K562 (cell line): Measurements from ENCODE around the gene DGCR6L. TPM values are rescaled to one million over a fixed set of nuclear protein-coding genes. Genes with fewer than 3 reads are reported as not detected.

Experiments used
- ATAC-seq: fragments of 200-7000 bp; cut with Tn5 transposase; 3 replicates; pipeline ENCODE4 v1.9.1; 2020; ENCODE audit warnings: moderate library complexity
- BruUV-seq: library from RNA; stranded (reverse); fragments of 400-500 nt; replicated peaks from 2 replicates; lab custom pipeline; 2021; lab: Mats Ljungman, UMichigan
- CTCF ChIA-PET: fragments of 300-600 bp; formaldehyde crosslinking; extraction: SDS; loops from one replicate; lab custom pipeline; 2021; ENCODE audit warnings: low intra/inter-chr PET ratio; lab: Yijun Ruan, JAX
- POLR2A ChIA-PET: fragments of 300-600, 350-650 bp; sonication (Branson Sonifier 250); formaldehyde crosslinking; extraction: SDS; loops from one replicate; lab custom pipeline; 2021; ENCODE audit warnings: antibody characterized with exemption, inconsistent platforms; lab: Yijun Ruan, JAX
- DNase-seq, 4 experiments: peaks; one replicate each; pipeline versions ENCODE4 v3.0.0 to v3.0.0-alpha.2; 2011 to 2018; ENCODE audit warnings: low spot score in 3 of 4, mixed read lengths in 3 of 4; ENCODE audit errors: extremely low read depth in 1 of 4
- FAIRE-seq: peaks from 2 replicates; lab custom pipeline; 2011; peaks lifted over from hg19 to GRCh38; lab: Jason Lieb, UNC
- H2AFZ ChIP-seq: 2 replicates; pipeline ENCODE4 v1.6.0; 2011; ENCODE audit warnings: low read depth, low read length, control low read depth, inconsistent platforms
- H3K27ac ChIP-seq: fragments of 200-600 bp; 3 replicates; pipeline ENCODE4 v1.8.0; 2011; ENCODE audit warnings: low read depth, mild to moderate bottlenecking, control low read depth, inconsistent platforms, low read length, moderate library complexity, mixed read lengths; ENCODE audit errors: extremely low read depth
- H3K27me3 ChIP-seq, 2 experiments: fragments of 300-600 bp in 1 of 2; 2 replicates in 1 of 2; 3 replicates in 1 of 2; pipeline versions ENCODE4 v1.6.0 to v1.8.0; 2011; ENCODE audit warnings: inconsistent platforms in 2 of 2, low read length in 2 of 2, mild to moderate bottlenecking in 1 of 2, mixed read lengths in 1 of 2, moderate library complexity in 1 of 2; ENCODE audit not compliant: control insufficient read depth in 2 of 2, insufficient read depth in 2 of 2
- H3K36me3 ChIP-seq: fragments of 300-600 bp; 3 replicates; pipeline ENCODE4 v1.8.0; 2011; ENCODE audit warnings: mild to moderate bottlenecking, low read length, inconsistent platforms; ENCODE audit not compliant: control insufficient read depth, insufficient read depth
- H3K4me1 ChIP-seq, 2 experiments: fragments of 200-600 bp in 1 of 2; replicated peaks in 1 of 2; 2 replicates in 1 of 2; 3 replicates in 1 of 2; pipeline versions ENCODE4 v1.5.1 to v1.8.0; 2011; ENCODE audit warnings: inconsistent platforms in 2 of 2, low read length in 2 of 2, mild to moderate bottlenecking in 1 of 2, mixed read lengths in 1 of 2, moderate library complexity in 1 of 2; ENCODE audit not compliant: control insufficient read depth in 2 of 2, insufficient read depth in 2 of 2
- H3K4me2 ChIP-seq: 2 replicates; pipeline ENCODE4 v1.6.1; 2011; ENCODE audit warnings: low read length, control low read depth, inconsistent platforms, mixed read lengths; ENCODE audit not compliant: insufficient read depth
- H3K4me3 ChIP-seq: fragments of 200-600 bp; sonication (generic), shearing (Covaris generic); 2 replicates; pipeline ENCODE4 v1.5.1; 2016; ENCODE audit warnings: control low read depth, inconsistent platforms
- H3K79me2 ChIP-seq: fragments of 200-600 bp; 3 replicates; pipeline ENCODE4 v1.8.0; 2011; ENCODE audit warnings: low read length, inconsistent platforms; ENCODE audit not compliant: control insufficient read depth, insufficient read depth
- H3K9ac ChIP-seq, 2 experiments: 2 replicates each; pipeline versions ENCODE4 v1.6.0 to v1.6.1; 2011; ENCODE audit warnings: low read depth in 2 of 2, low read length in 2 of 2, control low read depth in 1 of 2, inconsistent platforms in 1 of 2, mild to moderate bottlenecking in 1 of 2, mixed read lengths in 1 of 2; ENCODE audit not compliant: insufficient read depth in 1 of 2
- H3K9me1 ChIP-seq: one replicate; pipeline ENCODE4 v1.6.0; 2011; ENCODE audit warnings: inconsistent platforms, mild to moderate bottlenecking, low read length, moderate library complexity; ENCODE audit not compliant: control insufficient read depth, insufficient read depth
- H3K9me3 ChIP-seq: replicated peaks from 2 replicates; pipeline ENCODE4 v1.5.1; 2011; ENCODE audit warnings: low read depth, low read length, inconsistent platforms; ENCODE audit not compliant: control insufficient read depth, insufficient read depth
- H4K20me1 ChIP-seq: replicated peaks from 2 replicates; pipeline ENCODE4 v1.6.1; 2011; ENCODE audit warnings: low read length, inconsistent platforms, mixed read lengths; ENCODE audit not compliant: control insufficient read depth, insufficient read depth
- E2F5 ChIP-seq: sonication (generic); formaldehyde crosslinking; IDR thresholded peaks from 2 replicates; pipeline ENCODE4 v1.8.0; 2022; ENCODE audit warnings: mild to moderate bottlenecking, missing genetic modification reagents
- GMEB1 ChIP-seq: fragments of 250-450 bp; sonication (Bioruptor Pico); IDR thresholded peaks from 2 replicates; pipeline ENCODE4 v1.4.0; 2020; ENCODE audit warnings: mild to moderate bottlenecking
- NR2C2 ChIP-seq, 2 experiments: fragments of 200-800 bp in 1 of 2; sonication (Bioruptor generic) in 1 of 2; sonication (generic) in 1 of 2; formaldehyde crosslinking in 1 of 2; IDR thresholded peaks; 2 replicates each; pipeline versions ENCODE4 v1.6.1 to v1.8.0; 2016 to 2022; ENCODE audit warnings: mild to moderate bottlenecking in 1 of 2, missing compliant biosample characterization in 1 of 2, missing genetic modification characterization in 1 of 2, missing genetic modification reagents in 1 of 2
- PHF21A ChIP-seq: fragments of 450-650 bp; IDR thresholded peaks from 2 replicates; pipeline ENCODE4 v1.6.1; 2017; ENCODE audit warnings: low read depth, borderline replicate concordance
- PHF8 ChIP-seq: fragments of 200-600 bp; sonication (generic); IDR thresholded peaks from 2 replicates; pipeline ENCODE4 v1.6.1; 2012; ENCODE audit warnings: mixed run types, mild to moderate bottlenecking, inconsistent platforms, low read length, moderate library complexity, borderline replicate concordance
- SMARCB1 ChIP-seq: IDR thresholded peaks from 2 replicates; pipeline ENCODE4 v1.6.1; 2011; ENCODE audit warnings: improper control_type of control experiment, low read depth; ENCODE audit not compliant: insufficient read length
- TGIF2 ChIP-seq: sonication (generic); formaldehyde crosslinking; IDR thresholded peaks from 2 replicates; pipeline ENCODE4 v1.8.1; 2022; ENCODE audit warnings: mild to moderate bottlenecking, missing genetic modification reagents, moderate library complexity
- TOE1 ChIP-seq, 2 experiments: fragments of 450-650 bp in 1 of 2; sonication (generic) in 1 of 2; formaldehyde crosslinking in 1 of 2; IDR thresholded peaks; 2 replicates each; pipeline versions ENCODE4 v1.7.1 to v1.8.0; 2016 to 2022; ENCODE audit warnings: borderline replicate concordance in 2 of 2, mild to moderate bottlenecking in 2 of 2, antibody characterized with exemption in 1 of 2, inconsistent platforms in 1 of 2, low read depth in 1 of 2, missing genetic modification reagents in 1 of 2, moderate library complexity in 1 of 2
- ZBTB7A ChIP-seq: IDR thresholded peaks from 2 replicates; pipeline ENCODE4 v1.6.1; 2011; ENCODE audit warnings: low read depth, mild to moderate bottlenecking, low read length, moderate library complexity, borderline replicate concordance; ENCODE audit not compliant: control insufficient read depth
- WGBS: fragments of 100-300 bp; shearing (Covaris generic); methylation state at CpG from one replicate; pipeline ENCODE4 v1.1.6; 2016; ENCODE audit warnings: low coverage, mixed read lengths; ENCODE audit not compliant: insufficient coverage; ENCODE audit errors: missing lambda C conversion rate; 5-methylcytosine and 5-hydroxymethylcytosine counted together
- in situ Hi-C: fragments of 300-500 bp; cut with MboI; formaldehyde crosslinking; loops from 4 replicates; pipeline ENCODE4 v1.15.0; 2018; ENCODE audit warnings: inconsistent platforms, mixed read lengths
- intact Hi-C: fragments of 100-400 bp; cut with micrococcal nuclease; formaldehyde crosslinking; loops from 2 replicates; pipeline ENCODE4 v1.14.2; 2022
- polyA plus RNA-seq, 8 experiments: library from polyadenylated mRNA; depleted of rRNA in 4 of 8; stranded (reverse) in 5 of 8; unstranded in 3 of 8; fragments of >200 nt; fragmentation: Nextera tagmentation in 2 of 8; fragmentation: Illumina TruSeq in 1 of 8; extraction: Ambion mirVana in 2 of 8; extraction: Trizol in 1 of 8; gene quantifications; 2 replicates each; pipeline versions ENCODE4 v1.2.1 to v1.2.3, GENCODE V29; 2011 to 2014; ENCODE audit warnings: inconsistent platforms in 1 of 8, missing spikeins in 1 of 8
- total RNA-seq, 7 experiments: library from RNA; depleted of rRNA in 6 of 7; stranded (reverse); fragments of >200 nt in 6 of 7; fragmentation: Illumina TruSeq in 2 of 7; extraction: Trizol in 2 of 7; gene quantifications; 2 replicates each; pipeline versions ENCODE4 v1.2.1 to v1.2.3, GENCODE V29; 2011 to 2021; ENCODE audit warnings: low replicate concordance in 1 of 7

DGCR6L gene
- total and polyA plus RNA-seq, 9 of the 15 experiments (the other 6 are each of a cell fraction or from before 2014, with no cell fraction given) = 3.6 to 151 (median 51.0) TPM

- Histone ChIP-seq H3K27ac (no peak overlapping the region), H3K79me2 (no peaks in the 10 kb centered on the region), H3K9ac (peak overlapping the region in 1 of 2 experiments; percentile 20; a peak in 2 of 4 replicates), H3K36me3 (no peaks in the 10 kb centered on the region), H2AFZ (no peak overlapping the region), H3K4me2 (no peak overlapping the region), H3K9me3 (no peaks in the 10 kb centered on the region), H4K20me1 (peaks cover 36% of the 10 kb centered on the region), H3K9me1 (peaks cover 8% of the 10 kb centered on the region), H3K27me3 (peaks cover 66 to 91% of the 10 kb centered on the region in 2 experiments), H3K4me3 (no peak overlapping the region), H3K4me1 (peaks cover 8 to 25% of the 10 kb centered on the region in 2 experiments)
- ATAC-seq = no peak
- in situ Hi-C loops = no loop called here
- DNase-seq = no peak
- POLR2A ChIA-PET = interaction anchor here (0.7 to 1.2 kb wide), 2 partner anchors 14 to 122 kb away, joined by 3 to 4 read pairs; no protein-coding TSS in a partner anchor
- FAIRE-seq = no peak
- 7% methylated on average over 9 of the region's 9 CpGs for WGBS
- CTCF ChIA-PET = no interaction called here
- intact Hi-C loops = loop anchor here (5.0 to 10.0 kb wide), 2 partner anchors 160 to 323 kb away; no protein-coding TSS in a partner anchor
- BruUV-seq = no TSS peak
- TF ChIP-seq SMARCB1 (no peak), GMEB1 (CRISPR knock-in tag) (no peak), TGIF2 (peak; percentile 72; the same call in 1 of the 2 replicates), TOE1 (IDR thresholded peaks at IDR 0.05; ENCODE audit: borderline replicate concordance) (no peak), TOE1 (CRISPR knock-in tag; IDR thresholded peaks at IDR 0.05; ENCODE audit: borderline replicate concordance, low read depth) (0 out of 2 replicates have a peak, but pooled peaks have one; percentile 80), ZBTB7A (peak; percentile 37; the same call in 1 of the 2 replicates), PHF21A (no peak), E2F5 (peak; percentile 85; the same call in 1 of the 2 replicates), PHF8 (peak; percentile 12; the same call in 1 of the 2 replicates), NR2C2 (CRISPR knock-in tag; IDR thresholded peaks at IDR 0.05) (peak; percentile 76; the same call in 1 of the 2 replicates), NR2C2 (tag; IDR thresholded peaks at IDR 0.05) (no peak)
Observed at GRCh38 chr22:20297414-20298109, 22.3 kb downstream of the DGCR6L start.
